ENCODE results near the gene GAD1.

DNA sequence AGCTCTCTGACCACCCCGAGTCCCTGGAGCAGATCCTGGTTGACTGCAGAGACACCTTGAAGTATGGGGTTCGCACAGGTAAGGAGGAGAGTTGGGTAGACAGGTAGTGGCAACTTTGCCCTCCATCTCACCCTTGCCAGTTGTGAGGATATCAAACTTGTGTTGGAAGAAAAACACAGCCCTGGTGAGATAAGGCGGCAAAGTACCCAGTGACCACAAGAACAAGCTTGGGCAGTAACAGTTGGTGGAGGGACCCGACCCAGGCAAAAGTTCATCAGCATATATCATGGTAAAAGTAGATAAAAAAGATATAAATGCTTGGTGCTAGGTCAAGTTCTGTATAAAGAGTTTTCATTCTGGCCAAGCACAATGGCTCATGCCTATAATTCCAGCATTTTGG, 14.4 kb downstream of the GAD1 start:
- TF ChIP-seq, protein P1, sequence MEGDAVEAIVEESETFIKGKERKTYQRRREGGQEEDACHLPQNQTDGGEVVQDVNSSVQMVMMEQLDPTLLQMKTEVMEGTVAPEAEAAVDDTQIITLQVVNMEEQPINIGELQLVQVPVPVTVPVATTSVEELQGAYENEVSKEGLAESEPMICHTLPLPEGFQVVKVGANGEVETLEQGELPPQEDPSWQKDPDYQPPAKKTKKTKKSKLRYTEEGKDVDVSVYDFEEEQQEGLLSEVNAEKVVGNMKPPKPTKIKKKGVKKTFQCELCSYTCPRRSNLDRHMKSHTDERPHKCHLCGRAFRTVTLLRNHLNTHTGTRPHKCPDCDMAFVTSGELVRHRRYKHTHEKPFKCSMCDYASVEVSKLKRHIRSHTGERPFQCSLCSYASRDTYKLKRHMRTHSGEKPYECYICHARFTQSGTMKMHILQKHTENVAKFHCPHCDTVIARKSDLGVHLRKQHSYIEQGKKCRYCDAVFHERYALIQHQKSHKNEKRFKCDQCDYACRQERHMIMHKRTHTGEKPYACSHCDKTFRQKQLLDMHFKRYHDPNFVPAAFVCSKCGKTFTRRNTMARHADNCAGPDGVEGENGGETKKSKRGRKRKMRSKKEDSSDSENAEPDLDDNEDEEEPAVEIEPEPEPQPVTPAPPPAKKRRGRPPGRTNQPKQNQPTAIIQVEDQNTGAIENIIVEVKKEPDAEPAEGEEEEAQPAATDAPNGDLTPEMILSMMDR (conservative IDR thresholded peaks at IDR 0.05; ENCODE audit: low read length): no peak
- no peak for TF ChIP-seq EZH2phosphoT487 (IDR thresholded peaks at IDR 0.05; ENCODE audit: borderline replicate concordance)
